WTC11 (cell line): Measurements from ENCODE around the gene NKX2-4.

Experiments
- CREB1 ChIP-seq: sonication (generic); formaldehyde crosslinking; IDR thresholded peaks from 2 replicates; pipeline ENCODE4 v1.8.0; 2023; ENCODE audit warnings: mild to moderate bottlenecking, missing genetic modification reagents
- ELF4 ChIP-seq: sonication (generic); formaldehyde crosslinking; IDR thresholded peaks from 2 replicates; pipeline ENCODE4 v1.8.1; 2022; ENCODE audit warnings: low read depth, mild to moderate bottlenecking, moderate library complexity, missing genetic modification reagents
- NFYB ChIP-seq: sonication (generic); formaldehyde crosslinking; conservative IDR thresholded peaks from 2 replicates; pipeline ENCODE4 v1.8.0; 2022; ENCODE audit warnings: low read depth, missing genetic modification reagents
- TEAD1 ChIP-seq: sonication (generic); formaldehyde crosslinking; IDR thresholded peaks from 2 replicates; pipeline ENCODE4 v1.8.0; 2022; ENCODE audit warnings: mild to moderate bottlenecking, missing genetic modification reagents
- ZNF232 ChIP-seq: sonication (generic); formaldehyde crosslinking; IDR thresholded peaks from 2 replicates; pipeline ENCODE4 v1.8.0; 2022; ENCODE audit warnings: mild to moderate bottlenecking, missing genetic modification reagents
- ZNF396 ChIP-seq: fragments of 250-450 bp; sonication (Bioruptor Pico); IDR thresholded peaks from 2 replicates; pipeline ENCODE4 v1.8.0; 2021; ENCODE audit warnings: mild to moderate bottlenecking, moderate library complexity, borderline replicate concordance
- TF ChIP-seq, protein P1 (sequence below): fragments of 200-600 bp; IDR thresholded peaks from 2 replicates; pipeline ENCODE4 v1.8.0; 2022; ENCODE audit warnings: antibody characterized with exemption

DNA sequence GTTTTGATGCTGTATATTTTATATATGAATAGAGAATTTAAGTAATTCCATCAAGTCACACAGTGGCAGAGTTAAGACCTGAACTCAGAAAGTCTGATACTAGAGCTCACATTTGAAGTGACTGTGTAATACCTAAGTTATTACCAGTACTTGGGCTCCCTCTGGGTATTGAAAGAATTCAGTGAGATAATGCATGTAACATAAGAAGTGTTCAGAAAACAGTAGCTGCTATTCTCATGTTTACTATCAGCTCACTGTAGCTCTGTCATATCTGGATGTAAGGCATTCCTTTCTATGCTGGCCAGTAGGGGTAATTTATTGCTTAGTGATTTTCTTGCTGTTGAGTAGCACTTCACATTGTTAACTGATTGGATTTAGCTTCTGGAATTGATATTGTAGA lies 44.6 kb downstream of the NKX2-4 start:
- TF ChIP-seq, protein P1, sequence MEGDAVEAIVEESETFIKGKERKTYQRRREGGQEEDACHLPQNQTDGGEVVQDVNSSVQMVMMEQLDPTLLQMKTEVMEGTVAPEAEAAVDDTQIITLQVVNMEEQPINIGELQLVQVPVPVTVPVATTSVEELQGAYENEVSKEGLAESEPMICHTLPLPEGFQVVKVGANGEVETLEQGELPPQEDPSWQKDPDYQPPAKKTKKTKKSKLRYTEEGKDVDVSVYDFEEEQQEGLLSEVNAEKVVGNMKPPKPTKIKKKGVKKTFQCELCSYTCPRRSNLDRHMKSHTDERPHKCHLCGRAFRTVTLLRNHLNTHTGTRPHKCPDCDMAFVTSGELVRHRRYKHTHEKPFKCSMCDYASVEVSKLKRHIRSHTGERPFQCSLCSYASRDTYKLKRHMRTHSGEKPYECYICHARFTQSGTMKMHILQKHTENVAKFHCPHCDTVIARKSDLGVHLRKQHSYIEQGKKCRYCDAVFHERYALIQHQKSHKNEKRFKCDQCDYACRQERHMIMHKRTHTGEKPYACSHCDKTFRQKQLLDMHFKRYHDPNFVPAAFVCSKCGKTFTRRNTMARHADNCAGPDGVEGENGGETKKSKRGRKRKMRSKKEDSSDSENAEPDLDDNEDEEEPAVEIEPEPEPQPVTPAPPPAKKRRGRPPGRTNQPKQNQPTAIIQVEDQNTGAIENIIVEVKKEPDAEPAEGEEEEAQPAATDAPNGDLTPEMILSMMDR: no peak
- TF ChIP-seq TEAD1 (CRISPR knock-in tag) (no peak), ZNF232 (CRISPR knock-in tag) (no peak), ZNF396 (CRISPR knock-in tag) (no peak), NFYB (CRISPR knock-in tag) (no peak), CREB1 (no peak), ELF4 (CRISPR knock-in tag) (no peak)
